ENCODE measurements around the gene ST14. TPM values are rescaled to one million over a fixed set of nuclear protein-coding genes. Genes with fewer than 3 reads are reported as not detected.

ST14 gene
- polyA plus RNA-seq, 1 of the 3 experiments (the other 2 are of a cell fraction) = not detected

GRCh38 chr11:130190371-130190881, 30.8 kb downstream of the ST14 start:
- H3K27ac ChIP-seq (ENCODE audit: low read depth in 2 of 2, low read length in 1 of 2) = no peak overlapping the region
- H3K4me3 ChIP-seq (ENCODE audit: low read depth in 2 of 2, low read length in 1 of 2) = no peak overlapping the region
- no peaks in the 10 kb centered on the region for H3K9me2 ChIP-seq
- no peaks in the 10 kb centered on the region for H3K9me3 ChIP-seq
- no peak for DNase-seq
- 88% methylated on average over 29 of the region's 29 CpGs for WGBS (ENCODE audit: low lambda C conversion rate)
- H3F3A ChIP-seq (replicated peaks; ENCODE audit: insufficient read depth) = no peaks in the 10 kb centered on the region
- no peaks in the 10 kb centered on the region for H4K20me1 ChIP-seq (ENCODE audit: insufficient read depth)
- no peak overlapping the region for H3K4me2 ChIP-seq
- no peak overlapping the region for H3K9ac ChIP-seq
- H3K36me3 ChIP-seq (replicated peaks in 1 of 2; ENCODE audit: control insufficient read depth in 1 of 2, insufficient read depth in 2 of 2, low read length in 1 of 2) = no peaks in the 10 kb centered on the region
- no peaks in the 10 kb centered on the region for H3K79me2 ChIP-seq (ENCODE audit: insufficient read depth)
- no peaks in the 10 kb centered on the region for H3K4me1 ChIP-seq (ENCODE audit: control insufficient read depth in 1 of 2, insufficient read depth in 2 of 2, low read depth in 1 of 2, low read length in 1 of 2)
- CTCF ChIA-PET = no interaction called here
- TF ChIP-seq CHD2 (IDR thresholded peaks at IDR 0.05; ENCODE audit: low read length, partially characterized antibody) = no peak
- TF ChIP-seq RCOR1 (IDR thresholded peaks at IDR 0.05; ENCODE audit: low read length) = no peak
- TF ChIP-seq FOSL2 (IDR thresholded peaks at IDR 0.05; ENCODE audit: borderline replicate concordance, low read depth) = no peak
- TF ChIP-seq YY1 (IDR thresholded peaks at IDR 0.05; ENCODE audit: low read depth) = no peak
- no peak for TF ChIP-seq IRF3 (IDR thresholded peaks at IDR 0.05; ENCODE audit: low read depth, low read length)
- no peak for TF ChIP-seq FOXJ3 (CRISPR knock-in tag; IDR thresholded peaks at IDR 0.05)
- TF ChIP-seq, protein P1, sequence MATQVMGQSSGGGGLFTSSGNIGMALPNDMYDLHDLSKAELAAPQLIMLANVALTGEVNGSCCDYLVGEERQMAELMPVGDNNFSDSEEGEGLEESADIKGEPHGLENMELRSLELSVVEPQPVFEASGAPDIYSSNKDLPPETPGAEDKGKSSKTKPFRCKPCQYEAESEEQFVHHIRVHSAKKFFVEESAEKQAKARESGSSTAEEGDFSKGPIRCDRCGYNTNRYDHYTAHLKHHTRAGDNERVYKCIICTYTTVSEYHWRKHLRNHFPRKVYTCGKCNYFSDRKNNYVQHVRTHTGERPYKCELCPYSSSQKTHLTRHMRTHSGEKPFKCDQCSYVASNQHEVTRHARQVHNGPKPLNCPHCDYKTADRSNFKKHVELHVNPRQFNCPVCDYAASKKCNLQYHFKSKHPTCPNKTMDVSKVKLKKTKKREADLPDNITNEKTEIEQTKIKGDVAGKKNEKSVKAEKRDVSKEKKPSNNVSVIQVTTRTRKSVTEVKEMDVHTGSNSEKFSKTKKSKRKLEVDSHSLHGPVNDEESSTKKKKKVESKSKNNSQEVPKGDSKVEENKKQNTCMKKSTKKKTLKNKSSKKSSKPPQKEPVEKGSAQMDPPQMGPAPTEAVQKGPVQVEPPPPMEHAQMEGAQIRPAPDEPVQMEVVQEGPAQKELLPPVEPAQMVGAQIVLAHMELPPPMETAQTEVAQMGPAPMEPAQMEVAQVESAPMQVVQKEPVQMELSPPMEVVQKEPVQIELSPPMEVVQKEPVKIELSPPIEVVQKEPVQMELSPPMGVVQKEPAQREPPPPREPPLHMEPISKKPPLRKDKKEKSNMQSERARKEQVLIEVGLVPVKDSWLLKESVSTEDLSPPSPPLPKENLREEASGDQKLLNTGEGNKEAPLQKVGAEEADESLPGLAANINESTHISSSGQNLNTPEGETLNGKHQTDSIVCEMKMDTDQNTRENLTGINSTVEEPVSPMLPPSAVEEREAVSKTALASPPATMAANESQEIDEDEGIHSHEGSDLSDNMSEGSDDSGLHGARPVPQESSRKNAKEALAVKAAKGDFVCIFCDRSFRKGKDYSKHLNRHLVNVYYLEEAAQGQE (IDR thresholded peaks at IDR 0.05; ENCODE audit: low read depth, low read length) = no peak
- no peak for TF ChIP-seq EZH2phosphoT487 (IDR thresholded peaks at IDR 0.05; ENCODE audit: borderline replicate concordance, low read depth)
- no peak for TF ChIP-seq MAX (IDR thresholded peaks at IDR 0.05; ENCODE audit: low read depth)
- no peak for TF ChIP-seq RFX5 (IDR thresholded peaks at IDR 0.05; ENCODE audit: low read length)
- TF ChIP-seq POLR2AphosphoS5 (IDR thresholded peaks at IDR 0.05; ENCODE audit: low read depth, low read length) = no peak
- no peaks in the 10 kb centered on the region; the same call in 1 of the 2 replicates for H3K27me3 ChIP-seq (ENCODE audit: insufficient read depth)
- POLR2A ChIA-PET = no interaction called here
- no peak overlapping the region for H2AFZ ChIP-seq (ENCODE audit: low read depth)

GRCh38 chr11:130191896-130192295, 32.3 kb downstream of the ST14 start:
- no peak overlapping the region for H3K9ac ChIP-seq
- H3K4me3 ChIP-seq (ENCODE audit: low read depth in 2 of 2, low read length in 1 of 2) = no peak overlapping the region
- no peaks in the 10 kb centered on the region for H4K20me1 ChIP-seq (ENCODE audit: insufficient read depth)
- WGBS (ENCODE audit: low lambda C conversion rate) = 88% methylated on average over 11 of the region's 14 CpGs
- no peaks in the 10 kb centered on the region for H3K36me3 ChIP-seq (replicated peaks in 1 of 2; ENCODE audit: control insufficient read depth in 1 of 2, insufficient read depth in 2 of 2, low read length in 1 of 2)
- no peak for TF ChIP-seq TEAD4 (IDR thresholded peaks at IDR 0.05; ENCODE audit: borderline replicate concordance, insufficient read depth)
- no peak overlapping the region for H3K4me2 ChIP-seq
- no peaks in the 10 kb centered on the region for H3K79me2 ChIP-seq (ENCODE audit: insufficient read depth)
- CTCF ChIA-PET = interaction anchor here (0.9 kb wide), 1 partner anchor 21 kb away, joined by 3 read pairs; no protein-coding TSS in a partner anchor
- H3F3A ChIP-seq (replicated peaks; ENCODE audit: insufficient read depth) = no peaks in the 10 kb centered on the region
- H3K27ac ChIP-seq (ENCODE audit: low read depth in 2 of 2, low read length in 1 of 2) = no peak overlapping the region
- H3K9me2 ChIP-seq = no peaks in the 10 kb centered on the region
- H2AFZ ChIP-seq (ENCODE audit: low read depth) = no peak overlapping the region
- H3K27me3 ChIP-seq (ENCODE audit: insufficient read depth) = no peaks in the 10 kb centered on the region; the same call in 1 of the 2 replicates
- POLR2A ChIA-PET = no interaction called here
- DNase-seq = no peak
- no peaks in the 10 kb centered on the region for H3K9me3 ChIP-seq
- no peaks in the 10 kb centered on the region for H3K4me1 ChIP-seq (ENCODE audit: control insufficient read depth in 1 of 2, insufficient read depth in 2 of 2, low read depth in 1 of 2, low read length in 1 of 2)

All from SK-N-SH (cell line).